ENCODE results near the gene LMO1.

The LMO1 gene

DNA sequence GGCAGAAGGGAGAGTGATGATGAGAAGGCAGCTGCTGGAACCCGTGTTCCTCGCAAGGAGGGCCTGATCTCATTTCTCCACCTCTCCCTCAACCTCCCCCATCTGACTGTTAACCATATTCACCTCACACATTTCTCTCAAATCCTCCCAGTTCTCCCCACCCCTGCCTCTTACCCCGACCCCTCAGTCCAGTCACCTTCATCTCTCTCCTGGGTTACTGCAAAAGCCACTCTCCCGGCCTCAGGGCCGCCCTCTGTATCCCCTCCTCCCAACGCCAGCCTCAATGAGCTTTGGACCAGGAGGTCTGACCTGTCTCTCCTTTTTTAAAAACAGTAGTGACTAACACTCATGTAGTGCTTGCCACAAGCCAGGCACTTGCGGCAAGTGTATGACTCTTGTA, 29.5 kb upstream of the LMO1 start:
- TF ChIP-seq, protein P1, sequence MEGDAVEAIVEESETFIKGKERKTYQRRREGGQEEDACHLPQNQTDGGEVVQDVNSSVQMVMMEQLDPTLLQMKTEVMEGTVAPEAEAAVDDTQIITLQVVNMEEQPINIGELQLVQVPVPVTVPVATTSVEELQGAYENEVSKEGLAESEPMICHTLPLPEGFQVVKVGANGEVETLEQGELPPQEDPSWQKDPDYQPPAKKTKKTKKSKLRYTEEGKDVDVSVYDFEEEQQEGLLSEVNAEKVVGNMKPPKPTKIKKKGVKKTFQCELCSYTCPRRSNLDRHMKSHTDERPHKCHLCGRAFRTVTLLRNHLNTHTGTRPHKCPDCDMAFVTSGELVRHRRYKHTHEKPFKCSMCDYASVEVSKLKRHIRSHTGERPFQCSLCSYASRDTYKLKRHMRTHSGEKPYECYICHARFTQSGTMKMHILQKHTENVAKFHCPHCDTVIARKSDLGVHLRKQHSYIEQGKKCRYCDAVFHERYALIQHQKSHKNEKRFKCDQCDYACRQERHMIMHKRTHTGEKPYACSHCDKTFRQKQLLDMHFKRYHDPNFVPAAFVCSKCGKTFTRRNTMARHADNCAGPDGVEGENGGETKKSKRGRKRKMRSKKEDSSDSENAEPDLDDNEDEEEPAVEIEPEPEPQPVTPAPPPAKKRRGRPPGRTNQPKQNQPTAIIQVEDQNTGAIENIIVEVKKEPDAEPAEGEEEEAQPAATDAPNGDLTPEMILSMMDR (conservative IDR thresholded peaks at IDR 0.05) = no peak
- TF ChIP-seq ZFX (IDR thresholded peaks at IDR 0.05) = no peak

GRCh38 chr11:8292351-8292750, 28.7 kb upstream of the LMO1 start:
- H3K27ac ChIP-seq = no peak overlapping the region
- TF ChIP-seq ZFX (IDR thresholded peaks at IDR 0.05) = no peak
- TF ChIP-seq, protein P1 (conservative IDR thresholded peaks at IDR 0.05) = no peak

More for the DNA sequence above, 29.5 kb upstream of the LMO1 start:
- no peak overlapping the region for H3K27ac ChIP-seq

- TF ChIP-seq ZFX (IDR thresholded peaks at IDR 0.05) = no peak
- TF ChIP-seq, protein P1 (conservative IDR thresholded peaks at IDR 0.05) = no peak
- no peak overlapping the region for H3K27ac ChIP-seq
Measured at GRCh38 chr11:8291421-8292350, 28.0 kb upstream of the LMO1 start.

DNA sequence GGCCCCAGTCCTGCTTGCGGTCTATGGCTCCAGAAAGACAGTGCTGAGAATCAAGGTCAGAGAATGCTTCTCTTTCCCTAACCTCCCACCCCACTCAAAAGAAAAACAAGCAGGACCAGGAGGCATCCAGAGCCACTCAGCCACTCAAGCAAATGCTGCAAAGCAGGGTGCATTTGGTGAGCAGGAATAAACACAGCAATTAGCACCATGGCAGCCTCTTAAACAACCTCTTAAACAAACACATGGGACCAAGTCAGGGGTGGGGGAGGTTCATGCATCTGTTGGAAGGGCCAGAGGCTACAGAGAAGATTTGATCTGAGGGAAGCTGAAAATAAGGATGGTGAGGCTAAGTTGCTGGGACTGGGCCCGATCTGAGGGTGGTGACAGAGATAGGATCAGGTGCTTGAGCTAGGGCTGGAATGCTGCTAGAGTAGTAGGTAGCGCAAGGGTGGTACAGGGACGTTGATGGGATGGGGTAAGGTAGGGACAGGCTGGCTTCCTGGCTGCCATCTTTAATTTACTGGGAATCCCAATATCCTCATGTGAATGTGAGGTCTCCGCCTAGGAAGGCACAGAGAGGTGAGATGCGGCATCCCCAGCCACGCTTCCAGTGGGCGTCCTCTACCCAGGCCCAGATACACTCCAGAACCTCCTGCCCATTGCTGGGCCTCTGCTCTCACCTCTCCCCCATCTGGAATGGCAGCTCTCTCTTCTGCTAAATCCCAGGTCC, 26.6 kb upstream of the LMO1 start:
- H3K27ac ChIP-seq = no peak overlapping the region

GRCh38 chr11:8289492-8289918, 25.8 kb upstream of the LMO1 start:
- no peak for TF ChIP-seq ZFX (IDR thresholded peaks at IDR 0.05)
- TF ChIP-seq, protein P1 (conservative IDR thresholded peaks at IDR 0.05) = no peak

More for the DNA sequence above, 26.6 kb upstream of the LMO1 start:
- no peak for TF ChIP-seq ZFX (IDR thresholded peaks at IDR 0.05)
- TF ChIP-seq, protein P1 (conservative IDR thresholded peaks at IDR 0.05) = no peak

GRCh38 chr11:8288824-8289491, 25.3 kb upstream of the LMO1 start:
- no peak overlapping the region for H3K27ac ChIP-seq
- TF ChIP-seq, protein P1 (conservative IDR thresholded peaks at IDR 0.05) = no peak
- no peak for TF ChIP-seq ZFX (IDR thresholded peaks at IDR 0.05)

More at GRCh38 chr11:8289492-8289918, 25.8 kb upstream of the LMO1 start:
- no peak overlapping the region for H3K27ac ChIP-seq

All from C4-2B (cell line).